ENCODE results near the gene KCNB1.

- no peak for TF ChIP-seq EZH2 (IDR thresholded peaks at IDR 0.05; ENCODE audit: low read depth)
- TF ChIP-seq, protein P1, sequence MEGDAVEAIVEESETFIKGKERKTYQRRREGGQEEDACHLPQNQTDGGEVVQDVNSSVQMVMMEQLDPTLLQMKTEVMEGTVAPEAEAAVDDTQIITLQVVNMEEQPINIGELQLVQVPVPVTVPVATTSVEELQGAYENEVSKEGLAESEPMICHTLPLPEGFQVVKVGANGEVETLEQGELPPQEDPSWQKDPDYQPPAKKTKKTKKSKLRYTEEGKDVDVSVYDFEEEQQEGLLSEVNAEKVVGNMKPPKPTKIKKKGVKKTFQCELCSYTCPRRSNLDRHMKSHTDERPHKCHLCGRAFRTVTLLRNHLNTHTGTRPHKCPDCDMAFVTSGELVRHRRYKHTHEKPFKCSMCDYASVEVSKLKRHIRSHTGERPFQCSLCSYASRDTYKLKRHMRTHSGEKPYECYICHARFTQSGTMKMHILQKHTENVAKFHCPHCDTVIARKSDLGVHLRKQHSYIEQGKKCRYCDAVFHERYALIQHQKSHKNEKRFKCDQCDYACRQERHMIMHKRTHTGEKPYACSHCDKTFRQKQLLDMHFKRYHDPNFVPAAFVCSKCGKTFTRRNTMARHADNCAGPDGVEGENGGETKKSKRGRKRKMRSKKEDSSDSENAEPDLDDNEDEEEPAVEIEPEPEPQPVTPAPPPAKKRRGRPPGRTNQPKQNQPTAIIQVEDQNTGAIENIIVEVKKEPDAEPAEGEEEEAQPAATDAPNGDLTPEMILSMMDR (conservative IDR thresholded peaks at IDR 0.05), result no peak
Measured at GRCh38 chr20:49526056-49526455, 43.6 kb upstream of the KCNB1 start.

Measured in PC-9 (cell line).